ENCODE measurements around the gene CRACR2B.

Gene CRACR2B

GRCh38 chr11:849951-850774, 22.4 kb downstream of the CRACR2B start:
- Histone ChIP-seq H3K27me3 (ENCODE audit: insufficient read depth, poor library complexity, severe bottlenecking) (peaks cover 11% of the 10 kb centered on the region), H3K4me3 (replicated peaks; ENCODE audit: insufficient read depth, low read length) (no peak overlapping the region), H3K27ac (replicated peaks) (no peak overlapping the region)
- no peak for TF ChIP-seq SPI1 (IDR thresholded peaks at IDR 0.05; ENCODE audit: borderline replicate concordance, low read depth)
- TF ChIP-seq GABPA (IDR thresholded peaks at IDR 0.05; ENCODE audit: low read depth), result no peak
- TF ChIP-seq CTCF (IDR thresholded peaks at IDR 0.05; ENCODE audit: insufficient read depth, low read length), result no peak
- no peak for TF ChIP-seq REST (IDR thresholded peaks at IDR 0.05; ENCODE audit: insufficient replicate concordance, low read depth)
- no peak for TF ChIP-seq POLR2AphosphoS5 (IDR thresholded peaks at IDR 0.05; ENCODE audit: low read depth)
- no peak for DNase-seq (ENCODE audit: low read depth in 1 of 2, low spot score in 1 of 2)

GRCh38 chr11:850775-851763, 23.4 kb downstream of the CRACR2B start:
- Histone ChIP-seq H3K4me3 (replicated peaks; ENCODE audit: insufficient read depth, low read length) (no peak overlapping the region), H3K27me3 (ENCODE audit: insufficient read depth, poor library complexity, severe bottlenecking) (peaks cover 11% of the 10 kb centered on the region), H3K27ac (replicated peaks) (no peak overlapping the region)
- DNase-seq (ENCODE audit: low read depth in 1 of 2, low spot score in 1 of 2), result no peak
- TF ChIP-seq CTCF (IDR thresholded peaks at IDR 0.05; ENCODE audit: insufficient read depth, low read length) (no peak), REST (IDR thresholded peaks at IDR 0.05; ENCODE audit: insufficient replicate concordance, low read depth) (no peak), GABPA (IDR thresholded peaks at IDR 0.05; ENCODE audit: low read depth) (no peak), POLR2AphosphoS5 (IDR thresholded peaks at IDR 0.05; ENCODE audit: low read depth) (no peak), SPI1 (IDR thresholded peaks at IDR 0.05; ENCODE audit: borderline replicate concordance, low read depth) (no peak)

DNA sequence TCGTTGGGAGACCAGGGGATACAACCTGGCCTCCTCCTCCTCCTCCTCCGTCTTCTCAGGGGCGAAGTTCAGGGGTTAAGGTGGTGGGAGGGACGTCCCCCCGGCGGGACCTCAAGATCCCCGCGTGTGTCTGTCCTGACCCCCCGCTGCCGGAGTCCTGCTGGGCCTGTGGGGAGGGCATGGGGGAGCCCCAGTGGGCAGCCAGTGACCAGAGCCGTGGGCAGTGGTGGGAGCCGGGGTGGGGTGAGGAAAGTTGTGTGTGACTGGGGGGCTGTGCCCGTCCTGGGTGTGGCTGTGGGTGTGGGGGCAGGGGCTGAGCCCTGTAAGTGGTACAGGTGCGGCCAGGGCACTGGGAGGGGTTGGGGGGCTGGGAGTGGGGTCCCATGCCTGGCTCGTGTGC, 25.0 kb downstream of the CRACR2B start:
- no peak for TF ChIP-seq SPI1 (IDR thresholded peaks at IDR 0.05; ENCODE audit: borderline replicate concordance, low read depth)
- no peak for DNase-seq (ENCODE audit: low read depth in 1 of 2, low spot score in 1 of 2)
- Histone ChIP-seq H3K27ac (replicated peaks) (no peak overlapping the region), H3K27me3 (ENCODE audit: insufficient read depth, poor library complexity, severe bottlenecking) (peaks cover 11% of the 10 kb centered on the region), H3K4me3 (replicated peaks; ENCODE audit: insufficient read depth, low read length) (no peak overlapping the region)
